NCI-H748 (cell line): Measurements from ENCODE around the gene UGT1A9.
"Not testable (repeated sequence)": the region's sequence is repeated elsewhere in the genome, so short reads cannot be mapped to it uniquely, and the experiment has no call there.

Experiments used
- DNase-seq: peaks from one replicate; lab custom pipeline; 2025; ENCODE audit not compliant: unreplicated experiment; lab: John Stamatoyannopoulos, UW

The UGT1A9 gene

GRCh38 chr2:233680361-233681045, 8.8 kb downstream of the UGT1A9 start:
- no peak for DNase-seq

DNA sequence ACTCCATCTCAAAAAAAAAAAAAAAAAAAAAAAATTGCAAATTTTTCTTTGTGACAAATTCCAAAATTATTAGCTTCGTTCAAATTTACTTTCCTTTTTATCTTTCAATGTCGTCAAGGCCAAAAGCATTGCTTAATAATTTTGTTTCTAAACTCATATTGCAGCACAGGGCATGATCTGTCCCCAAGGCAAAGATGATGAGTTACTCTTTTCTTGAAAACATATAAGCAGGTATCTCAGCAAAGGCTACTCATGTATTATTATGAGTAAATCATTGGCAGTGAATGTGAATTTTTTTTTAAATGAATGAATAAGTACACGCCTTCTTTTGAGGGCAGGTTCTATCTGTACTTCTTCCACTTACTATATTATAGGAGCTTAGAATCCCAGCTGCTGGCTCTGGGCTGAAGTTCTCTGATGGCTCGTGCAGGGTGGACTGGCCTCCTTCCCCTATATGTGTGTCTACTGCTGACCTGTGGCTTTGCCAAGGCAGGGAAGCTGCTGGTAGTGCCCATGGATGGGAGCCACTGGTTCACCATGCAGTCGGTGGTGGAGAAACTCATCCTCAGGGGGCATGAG, 9.9 kb downstream of the UGT1A9 start, which contains the start of gene UGT1A7:
Gene UGT1A7, plus strand, starts transcription at position 381 of the 579 bp plus-strand sequence. Its CDS starts 37 bp downstream, at position 418.
- no peak for DNase-seq

DNA sequence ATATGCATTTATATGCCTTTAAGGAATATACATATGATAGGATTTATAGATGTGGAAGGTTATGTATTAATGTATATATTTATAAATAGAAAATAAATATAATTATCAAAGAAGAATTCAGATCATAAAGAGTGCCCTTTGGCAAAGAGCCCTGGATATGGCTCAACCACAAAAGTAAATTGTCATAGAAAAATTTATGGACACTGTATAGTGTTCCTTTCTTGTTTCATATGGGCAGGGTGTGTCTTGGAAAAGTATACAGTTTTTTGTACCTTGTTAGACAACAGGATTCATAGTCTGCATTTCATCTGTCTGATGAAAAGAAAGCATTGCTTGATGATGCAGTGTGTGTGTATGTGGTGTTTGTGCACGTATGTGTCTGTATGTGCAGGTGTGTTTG, 12.9 kb downstream of the UGT1A9 start:
- DNase-seq, result no peak

DNA sequence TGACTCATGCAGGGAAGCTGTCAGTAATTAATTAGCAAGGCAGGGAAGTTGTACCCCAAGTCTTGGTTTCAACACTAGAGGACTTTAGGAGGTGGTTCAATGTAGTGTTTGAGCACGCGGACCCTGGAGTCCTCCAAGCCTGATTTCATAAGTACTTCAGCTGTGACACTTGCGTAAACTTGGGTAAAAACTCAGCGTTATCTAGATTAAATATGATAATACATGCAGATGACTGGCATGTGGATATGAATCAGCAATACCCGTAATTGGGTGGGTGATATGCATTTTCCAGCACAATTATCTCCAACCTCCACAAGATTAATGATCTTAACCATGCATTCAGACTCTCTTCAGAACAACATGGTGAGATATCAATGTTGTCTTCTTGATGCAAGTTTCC, 15.2 kb downstream of the UGT1A9 start:
- DNase-seq, result no peak

DNA sequence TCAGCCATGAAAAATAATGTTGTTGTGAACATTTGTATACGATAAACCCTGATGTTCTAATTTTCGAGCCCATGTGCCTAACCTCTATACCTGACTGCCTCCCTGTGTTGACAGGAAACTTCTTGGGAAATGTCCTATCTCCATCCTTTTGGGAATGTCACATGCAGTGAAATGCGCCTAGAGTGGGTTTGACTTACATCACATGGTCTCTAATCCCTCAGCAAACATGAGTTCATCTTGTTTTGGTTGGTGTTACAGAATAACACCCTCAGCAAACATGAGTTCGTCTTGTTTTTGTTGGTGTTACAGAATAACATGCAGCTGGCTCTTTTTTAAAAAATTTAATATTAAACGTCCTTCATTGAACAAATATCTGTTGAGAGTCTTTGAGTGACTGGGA, 16.6 kb downstream of the UGT1A9 start:
- no peak for DNase-seq

DNA sequence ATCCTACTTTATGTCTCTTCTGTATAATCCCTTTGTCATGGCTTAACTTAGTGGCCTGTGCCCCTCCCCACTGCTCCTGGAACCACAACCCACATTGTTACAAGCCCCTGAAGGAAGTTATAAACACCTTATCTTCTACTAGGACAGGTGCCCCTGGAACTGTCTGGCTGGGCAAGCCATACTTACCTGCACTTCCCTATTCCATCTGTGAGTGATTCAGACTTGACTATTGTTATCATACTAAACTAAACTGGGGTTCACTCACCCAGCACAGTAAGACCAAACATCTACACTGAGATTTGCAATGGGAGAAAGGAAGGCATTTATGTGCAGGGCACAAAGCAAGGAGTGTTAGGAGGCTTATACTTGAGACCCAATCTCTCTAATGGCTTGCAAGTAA, 17.3 kb downstream of the UGT1A9 start:
- no peak for DNase-seq

GRCh38 chr2:233689501-233689900, 17.8 kb downstream of the UGT1A9 start:
- DNase-seq, result no peak

DNA sequence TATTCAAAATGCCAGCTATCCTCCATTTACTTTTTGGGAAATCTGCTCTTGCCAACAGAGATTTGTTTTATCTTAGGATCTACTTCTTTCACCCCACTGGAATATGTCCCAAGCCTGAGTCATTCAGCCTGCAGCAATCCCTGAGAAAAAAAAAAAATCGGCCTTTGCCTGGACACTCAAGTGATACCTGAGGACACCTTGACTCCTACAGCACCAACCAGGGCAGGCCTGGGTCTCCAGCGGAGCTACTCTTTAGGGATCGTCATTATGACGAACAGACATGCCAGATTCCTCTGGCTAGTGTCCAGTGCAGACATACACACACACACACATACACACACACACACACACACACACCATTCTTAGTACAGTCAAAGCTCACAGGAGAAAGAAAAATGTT, 18.7 kb downstream of the UGT1A9 start:
- no peak for DNase-seq

DNA sequence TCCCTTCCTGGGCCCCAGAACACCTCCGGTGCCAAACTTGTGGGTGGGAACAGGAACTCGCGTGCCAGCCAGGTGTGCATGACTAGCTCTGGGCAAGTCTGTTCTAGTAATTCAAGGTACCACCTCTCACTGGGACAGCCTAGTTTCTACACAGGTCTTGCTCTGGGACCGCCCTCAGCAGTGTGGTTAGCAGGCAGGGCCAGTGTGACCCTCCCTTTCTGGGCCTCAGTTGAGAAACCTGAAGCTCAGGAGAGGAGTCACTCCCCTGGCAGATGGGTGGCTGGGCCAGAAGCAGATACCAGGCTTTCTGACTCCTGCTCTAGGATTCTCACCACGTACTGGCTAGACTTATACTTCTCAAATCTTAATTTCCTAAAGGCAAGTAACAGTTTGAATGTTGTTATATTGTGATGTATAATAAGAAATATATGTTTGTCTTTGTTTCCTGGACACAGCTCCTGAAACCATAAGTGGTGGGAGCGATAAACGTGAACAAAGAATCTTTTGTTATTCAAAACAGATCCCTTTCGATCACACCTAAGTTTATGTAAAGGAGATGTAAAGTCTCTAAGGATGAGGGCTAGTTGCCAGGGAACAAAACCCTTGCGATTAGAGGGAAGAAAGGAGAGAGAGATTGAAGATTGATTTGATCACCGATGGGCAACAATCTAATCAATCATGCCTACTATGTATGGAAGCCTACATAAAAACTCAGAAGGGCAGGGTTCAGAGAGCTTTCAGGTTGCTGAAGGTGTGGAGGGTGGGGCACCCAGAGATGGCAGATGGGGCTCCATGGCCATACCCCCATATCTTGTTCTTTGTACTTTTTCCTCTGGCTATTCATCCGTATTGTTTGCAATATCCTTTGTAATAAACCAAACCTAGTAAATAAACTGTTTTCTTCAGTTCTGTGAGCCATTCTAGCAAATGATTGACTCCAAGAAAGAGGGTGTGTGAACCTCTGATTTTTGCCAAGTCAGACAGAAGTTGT, 20.0 kb downstream of the UGT1A9 start:
- DNase-seq, result no peak

GRCh38 chr2:233692648-233693047, 20.9 kb downstream of the UGT1A9 start, which contains the start of gene UGT1A6:
TSS of gene UGT1A6 (plus strand) at chr2:233692890. CDS start at chr2:233693005, 115 bp downstream.
- DNase-seq, result no peak

GRCh38 chr2:233693963-233694362, 22.3 kb downstream of the UGT1A9 start:
- DNase-seq, result no peak

DNA sequence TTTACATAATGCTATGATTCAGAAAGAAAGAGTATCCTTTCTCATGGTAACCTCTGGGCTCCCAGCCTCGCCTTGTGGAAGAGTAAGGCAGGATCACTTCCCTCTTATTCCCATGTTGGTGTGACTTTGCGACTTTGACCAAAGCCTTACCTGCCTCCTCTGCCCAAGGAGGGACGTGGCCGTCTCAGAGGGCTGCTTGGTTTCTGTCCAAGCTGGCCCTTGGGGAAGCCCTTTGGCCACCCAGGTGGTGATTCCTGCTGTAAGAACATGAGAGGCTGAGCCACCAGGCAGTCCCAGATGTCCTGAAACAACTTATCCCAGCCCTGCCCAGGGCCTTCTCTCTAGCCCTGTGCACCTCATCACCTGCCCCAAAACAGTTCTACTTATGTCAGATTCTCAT, 27.0 kb downstream of the UGT1A9 start:
- no peak for DNase-seq

DNA sequence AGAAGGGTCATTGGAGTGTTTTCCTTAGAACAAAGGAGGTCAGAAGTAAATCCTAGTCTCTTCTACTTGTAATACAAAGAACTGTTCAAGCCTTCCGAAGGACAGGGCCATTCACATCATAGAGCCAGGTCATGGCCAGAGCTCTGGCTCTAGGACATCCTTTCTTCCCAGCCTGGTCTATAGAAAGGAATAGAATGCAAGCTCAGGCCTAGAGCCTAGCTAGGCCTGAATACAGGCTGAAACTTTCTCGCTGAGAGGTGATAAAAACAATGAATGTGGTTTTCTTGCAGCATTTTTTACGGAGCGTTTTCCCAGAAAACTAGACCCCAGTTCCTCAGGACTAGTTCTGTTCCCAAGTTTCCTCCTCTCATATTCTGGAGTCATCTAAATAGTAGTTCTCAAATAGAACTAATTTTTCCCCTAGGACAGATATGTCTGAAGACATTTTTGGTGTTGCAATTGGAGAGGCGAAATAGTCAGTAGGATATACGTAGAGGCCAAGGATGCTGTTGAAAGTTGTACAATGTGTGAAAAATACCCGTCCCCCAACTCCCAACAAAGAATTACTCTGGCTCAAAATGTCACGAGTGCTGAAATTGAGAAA, 27.8 kb downstream of the UGT1A9 start:
- DNase-seq, result no peak

DNA sequence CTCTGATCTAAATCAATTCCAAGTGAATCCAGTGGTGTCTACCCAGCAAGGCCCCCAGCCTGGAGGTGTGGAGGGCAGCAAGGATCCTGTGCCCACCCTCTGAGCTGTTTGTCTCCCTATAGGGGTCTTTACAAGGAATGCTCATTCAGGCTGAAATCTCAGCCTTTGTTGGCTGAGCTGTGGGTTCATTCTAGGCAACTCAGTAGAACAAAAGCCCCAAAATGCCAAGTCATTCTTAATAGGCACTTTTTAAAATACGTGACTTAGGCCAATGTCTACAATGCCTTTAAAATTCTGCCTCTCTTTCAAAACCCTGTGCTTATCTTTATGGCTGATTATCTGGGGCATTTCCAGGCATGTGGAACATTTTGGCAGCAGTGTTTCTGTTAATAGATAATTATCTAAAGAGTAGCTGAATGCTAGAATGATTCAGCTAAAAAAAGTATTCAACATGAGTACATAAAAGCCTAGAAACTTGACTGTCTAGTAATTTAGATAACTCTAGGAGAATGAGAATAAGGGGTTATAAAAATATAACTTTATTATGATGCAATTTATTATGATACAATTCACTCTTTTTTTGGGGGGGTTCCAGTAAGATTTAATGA, 28.4 kb downstream of the UGT1A9 start:
- DNase-seq, result no peak

DNA sequence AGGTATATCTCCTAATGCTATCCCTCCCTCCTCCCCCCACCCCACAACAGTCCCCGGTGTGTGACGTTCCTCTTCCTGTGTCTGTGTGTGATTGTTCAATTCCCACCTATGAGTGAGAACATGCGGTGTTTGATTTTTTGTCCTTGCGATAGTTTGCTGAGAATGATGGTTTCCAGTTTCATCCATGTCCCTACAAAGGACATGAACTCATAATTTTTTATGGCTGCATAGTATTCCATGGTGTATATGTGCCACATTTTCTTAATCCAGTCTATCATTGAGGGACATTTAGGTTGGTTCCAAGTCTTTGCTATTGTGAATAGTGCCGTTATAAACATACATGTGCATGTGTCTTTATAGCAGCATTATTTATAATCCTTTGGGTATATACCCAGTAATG, 29.1 kb downstream of the UGT1A9 start:
- not testable (repeated sequence) for DNase-seq

DNA sequence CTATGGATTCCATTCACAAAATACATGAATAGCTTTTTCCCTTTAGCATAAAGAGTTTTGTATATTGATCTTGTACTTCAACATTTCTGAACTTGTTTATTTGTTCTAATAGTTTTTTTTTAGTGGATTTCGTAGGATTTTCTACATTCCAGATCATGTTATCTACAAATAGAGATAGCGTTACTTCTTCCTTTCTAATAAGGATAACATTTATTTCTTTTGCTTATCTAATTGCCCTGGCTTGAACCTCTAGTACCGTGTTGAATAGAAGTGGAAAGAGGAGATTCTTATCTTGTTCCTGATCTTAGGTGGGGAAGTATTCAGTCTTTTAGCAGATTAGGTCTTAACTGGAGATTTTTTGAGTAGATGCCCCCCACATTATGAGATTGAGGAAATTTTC, 30.5 kb downstream of the UGT1A9 start:
- no peak for DNase-seq

GRCh38 chr2:233705911-233706506, 34.3 kb downstream of the UGT1A9 start:
- no peak for DNase-seq

GRCh38 chr2:233706720-233707119, 35.0 kb downstream of the UGT1A9 start:
- no peak for DNase-seq

DNA sequence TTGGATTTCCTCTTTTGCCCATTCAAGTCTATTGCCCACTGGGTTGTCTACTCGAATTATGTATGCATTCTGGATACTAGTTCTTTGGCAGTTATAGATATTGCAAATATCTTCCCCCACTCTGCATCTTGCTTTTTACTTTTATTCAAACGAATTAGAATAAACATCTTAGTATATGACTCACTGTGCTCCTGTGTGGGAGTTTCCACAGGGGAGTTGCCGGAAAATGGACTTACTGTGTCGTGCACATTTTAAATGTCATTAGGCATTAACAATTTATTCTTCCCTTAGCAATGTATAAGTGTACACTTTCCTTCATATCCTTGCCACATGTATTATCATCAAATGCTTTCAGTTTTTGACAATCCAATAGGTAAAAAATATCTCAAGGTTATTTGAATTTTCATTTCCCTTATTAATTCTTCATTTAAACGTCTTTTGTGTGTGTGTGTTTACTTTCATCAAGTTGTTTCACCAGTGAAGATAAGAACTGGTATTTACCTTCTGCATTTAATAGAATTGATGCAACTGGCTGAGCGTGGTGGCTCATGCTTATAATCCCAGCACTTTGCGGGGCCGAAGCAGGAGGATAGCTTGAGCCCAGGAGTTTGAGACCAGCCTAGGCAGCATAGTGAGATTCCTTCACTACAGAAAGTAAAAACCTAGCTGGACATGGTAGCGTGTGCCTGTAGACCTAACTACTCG, 36.4 kb downstream of the UGT1A9 start:
- no peak for DNase-seq

DNA sequence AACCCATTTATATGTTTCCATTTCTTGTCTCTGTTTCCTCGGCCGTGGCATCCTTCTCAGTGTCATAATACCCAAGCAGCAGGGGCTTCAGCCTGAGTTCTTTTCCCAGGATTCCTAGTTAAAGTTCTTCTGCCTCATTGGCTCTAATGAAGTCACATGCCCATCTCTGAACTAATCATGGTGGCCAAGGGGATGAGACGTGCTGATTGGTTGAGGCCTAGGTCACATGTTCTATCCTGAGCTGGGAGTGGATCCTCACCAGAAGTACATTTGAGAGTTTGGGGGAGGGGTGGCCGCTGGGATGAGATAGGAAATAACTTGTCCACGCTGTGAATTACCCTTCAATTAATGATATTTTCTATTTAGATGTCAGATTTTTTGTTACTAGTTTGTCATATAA, 37.2 kb downstream of the UGT1A9 start:
- no peak for DNase-seq
